Measurements from ENCODE around the gene MGAT4B. TPM values are rescaled to one million over a fixed set of nuclear protein-coding genes. Genes with fewer than 3 reads are reported as not detected.

Gene MGAT4B
- total and polyA plus RNA-seq, 2 experiments from 2014 or later: 159 to 243 TPM

DNA sequence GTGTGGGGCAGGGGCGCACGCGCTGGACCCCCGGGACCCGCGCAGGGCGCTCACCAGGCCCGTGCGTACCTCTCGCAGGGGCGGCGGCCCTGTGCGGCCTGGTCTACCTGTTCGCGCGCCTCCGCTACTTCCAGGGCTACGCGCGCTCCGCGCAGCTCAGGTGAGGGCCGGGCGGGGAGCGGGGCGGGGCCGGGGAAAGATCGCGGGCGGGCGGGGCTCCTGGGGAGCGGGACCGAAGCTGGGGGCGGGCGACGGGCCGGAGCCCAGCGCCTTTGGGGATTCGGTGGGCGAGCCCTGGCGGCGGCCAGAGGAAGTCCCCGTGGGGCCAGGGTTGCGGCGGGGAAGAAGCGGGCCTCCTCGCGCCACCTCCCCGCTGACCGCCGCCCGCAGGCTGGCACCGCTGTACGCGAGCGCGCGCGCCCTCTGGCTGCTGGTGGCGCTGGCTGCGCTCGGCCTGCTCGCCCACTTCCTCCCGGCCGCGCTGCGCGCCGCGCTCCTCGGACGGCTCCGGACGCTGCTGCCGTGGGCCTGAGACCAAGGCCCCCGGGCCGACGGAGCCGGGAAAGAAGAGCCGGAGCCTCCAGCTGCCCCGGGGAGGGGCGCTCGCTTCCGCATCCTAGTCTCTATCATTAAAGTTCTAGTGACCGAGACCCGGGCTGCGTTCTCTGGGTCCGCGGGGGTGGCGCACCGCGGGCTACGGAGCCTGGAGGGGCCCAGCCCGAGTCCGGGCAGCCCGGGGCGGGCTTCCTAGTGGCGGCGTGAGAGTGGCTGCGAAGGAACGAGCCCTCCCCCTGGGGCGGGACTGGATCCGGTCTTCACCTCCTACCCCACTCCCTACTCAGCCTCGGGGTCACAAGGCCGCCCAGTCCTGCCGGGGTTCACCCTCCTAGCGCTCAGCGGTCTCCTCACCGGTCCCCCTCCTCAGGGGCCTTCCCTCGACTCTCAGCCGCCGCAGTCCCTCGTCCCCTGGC, 10.5 kb downstream of the MGAT4B start:
- H4K20me1 ChIP-seq (ENCODE audit: insufficient read depth, poor library complexity, severe bottlenecking): peaks cover 6% of the 10 kb centered on the region
- TF ChIP-seq, protein P1, sequence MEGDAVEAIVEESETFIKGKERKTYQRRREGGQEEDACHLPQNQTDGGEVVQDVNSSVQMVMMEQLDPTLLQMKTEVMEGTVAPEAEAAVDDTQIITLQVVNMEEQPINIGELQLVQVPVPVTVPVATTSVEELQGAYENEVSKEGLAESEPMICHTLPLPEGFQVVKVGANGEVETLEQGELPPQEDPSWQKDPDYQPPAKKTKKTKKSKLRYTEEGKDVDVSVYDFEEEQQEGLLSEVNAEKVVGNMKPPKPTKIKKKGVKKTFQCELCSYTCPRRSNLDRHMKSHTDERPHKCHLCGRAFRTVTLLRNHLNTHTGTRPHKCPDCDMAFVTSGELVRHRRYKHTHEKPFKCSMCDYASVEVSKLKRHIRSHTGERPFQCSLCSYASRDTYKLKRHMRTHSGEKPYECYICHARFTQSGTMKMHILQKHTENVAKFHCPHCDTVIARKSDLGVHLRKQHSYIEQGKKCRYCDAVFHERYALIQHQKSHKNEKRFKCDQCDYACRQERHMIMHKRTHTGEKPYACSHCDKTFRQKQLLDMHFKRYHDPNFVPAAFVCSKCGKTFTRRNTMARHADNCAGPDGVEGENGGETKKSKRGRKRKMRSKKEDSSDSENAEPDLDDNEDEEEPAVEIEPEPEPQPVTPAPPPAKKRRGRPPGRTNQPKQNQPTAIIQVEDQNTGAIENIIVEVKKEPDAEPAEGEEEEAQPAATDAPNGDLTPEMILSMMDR (IDR thresholded peaks at IDR 0.05; ENCODE audit: poor library complexity): peak; percentile 62
- TF ChIP-seq EZH2 (IDR thresholded peaks at IDR 0.05; ENCODE audit: borderline replicate concordance): no peak
- H3K27me3 ChIP-seq: no peaks in the 10 kb centered on the region
- peak overlapping the region; percentile 94 for H3K27ac ChIP-seq
- peak overlapping the region; percentile 50 for H3K4me3 ChIP-seq
- DNase-seq (ENCODE audit: low spot score): peak; percentile 94
- no peaks in the 10 kb centered on the region for H3K9me3 ChIP-seq (ENCODE audit: low read depth)
- peaks cover 10% of the 10 kb centered on the region for H3K4me1 ChIP-seq (ENCODE audit: insufficient read depth)
- no peaks in the 10 kb centered on the region for H3K9me2 ChIP-seq (replicated peaks; ENCODE audit: insufficient read depth)
- H3K4me2 ChIP-seq: peak overlapping the region; percentile 99
- WGBS (ENCODE audit: low lambda C conversion rate, missing lambda C conversion rate): 3% methylated on average over 50 of the region's 113 CpGs
- H3K36me3 ChIP-seq (replicated peaks; ENCODE audit: insufficient read depth, low read depth): no peaks in the 10 kb centered on the region
- H2AFZ ChIP-seq: peak overlapping the region; percentile 84
- no peaks in the 10 kb centered on the region for H3K79me2 ChIP-seq

DNA sequence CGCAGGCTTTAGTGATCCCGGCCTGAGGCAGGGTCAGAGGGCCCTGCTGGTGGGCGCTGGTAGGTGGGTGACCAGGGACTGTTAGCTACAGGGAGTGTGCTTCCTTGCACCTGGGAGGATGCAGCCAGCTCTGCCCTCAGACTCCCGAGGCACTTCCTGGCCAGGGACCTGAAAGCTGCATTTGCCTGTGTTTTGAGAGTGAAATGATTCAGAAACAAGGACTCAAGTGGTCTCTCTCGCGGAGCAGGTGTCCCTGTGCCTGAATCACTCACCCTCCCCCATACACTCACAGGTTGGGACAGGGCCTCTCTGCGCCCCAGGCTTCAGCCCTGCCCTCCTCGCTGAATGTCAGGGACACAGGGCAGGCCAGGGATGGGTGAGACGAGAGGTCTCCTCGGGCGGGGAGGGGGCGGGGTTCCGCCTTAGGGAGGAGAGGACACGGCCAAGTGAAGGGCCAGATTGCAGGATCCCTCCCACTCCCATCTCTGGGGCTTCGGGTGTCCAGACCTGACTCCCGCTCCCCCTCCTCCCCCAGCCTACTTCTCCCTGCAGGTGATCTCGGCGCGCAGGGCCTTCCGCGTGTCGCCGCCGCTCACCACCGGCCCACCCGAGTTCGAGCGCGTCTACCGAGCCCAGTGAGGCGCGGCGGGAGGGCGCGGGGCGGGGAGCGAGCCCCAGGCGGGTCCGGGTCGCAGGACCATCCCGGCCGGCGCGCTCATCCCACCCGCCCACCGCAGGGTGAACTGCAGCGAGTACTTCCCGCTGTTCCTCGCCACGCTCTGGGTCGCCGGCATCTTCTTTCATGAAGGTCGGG, 11.4 kb downstream of the MGAT4B start:
- TF ChIP-seq, protein P1 (IDR thresholded peaks at IDR 0.05; ENCODE audit: poor library complexity): no peak
- TF ChIP-seq EZH2phosphoT487 (IDR thresholded peaks at IDR 0.05; ENCODE audit: low read depth, severe bottlenecking, unreplicated experiment) (no peak), EZH2 (IDR thresholded peaks at IDR 0.05; ENCODE audit: borderline replicate concordance) (no peak)
- Histone ChIP-seq H3K79me2 (no peaks in the 10 kb centered on the region), H4K20me1 (ENCODE audit: insufficient read depth, poor library complexity, severe bottlenecking) (no peaks in the 10 kb centered on the region), H3K4me3 (peak overlapping the region; percentile 50), H3K27me3 (no peaks in the 10 kb centered on the region), H3K9me2 (replicated peaks; ENCODE audit: insufficient read depth) (no peaks in the 10 kb centered on the region), H3K4me1 (ENCODE audit: insufficient read depth) (peaks cover 10% of the 10 kb centered on the region), H2AFZ (peak overlapping the region; percentile 84), H3K27ac (peak overlapping the region; percentile 94), H3K4me2 (peak overlapping the region; percentile 99), H3K9me3 (ENCODE audit: low read depth) (no peaks in the 10 kb centered on the region), H3K36me3 (replicated peaks; ENCODE audit: insufficient read depth, low read depth) (no peaks in the 10 kb centered on the region)
- 20% methylated on average over 17 of the region's 53 CpGs for WGBS (ENCODE audit: low lambda C conversion rate, missing lambda C conversion rate)
- peak; percentile 63 for DNase-seq (ENCODE audit: low spot score)

DNA sequence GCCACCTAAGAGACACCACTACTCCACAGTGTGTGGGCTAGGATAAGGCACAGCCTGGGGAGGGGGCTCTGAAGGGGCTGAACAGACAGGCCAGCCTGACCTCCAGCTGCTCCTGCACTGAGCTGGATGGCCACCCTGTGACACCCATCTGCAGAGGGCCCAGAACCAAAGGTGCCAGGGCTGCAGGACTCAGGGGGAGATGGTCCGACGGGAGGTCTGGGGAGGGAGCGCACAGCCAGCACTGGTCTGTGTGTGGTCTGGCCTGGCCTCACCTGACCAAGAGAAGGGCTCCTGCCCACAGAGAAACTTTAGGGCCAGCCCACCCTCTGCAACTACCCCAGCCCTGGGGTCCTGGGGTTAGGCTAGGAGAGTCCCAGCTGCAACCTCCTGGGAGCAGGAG, 12.1 kb downstream of the MGAT4B start:
- no peak overlapping the region for H3K4me3 ChIP-seq
- H4K20me1 ChIP-seq (ENCODE audit: insufficient read depth, poor library complexity, severe bottlenecking): no peaks in the 10 kb centered on the region
- H3K4me2 ChIP-seq: peak overlapping the region; percentile 99
- peaks cover 10% of the 10 kb centered on the region for H3K4me1 ChIP-seq (ENCODE audit: insufficient read depth)
- WGBS (ENCODE audit: low lambda C conversion rate, missing lambda C conversion rate): 100% methylated on average over 3 of the region's 3 CpGs
- H3K9me3 ChIP-seq (ENCODE audit: low read depth): no peaks in the 10 kb centered on the region
- H3K27me3 ChIP-seq: no peaks in the 10 kb centered on the region
- H3K79me2 ChIP-seq: no peaks in the 10 kb centered on the region
- TF ChIP-seq, protein P1 (IDR thresholded peaks at IDR 0.05; ENCODE audit: poor library complexity): no peak
- TF ChIP-seq EZH2phosphoT487 (IDR thresholded peaks at IDR 0.05; ENCODE audit: low read depth, severe bottlenecking, unreplicated experiment): no peak
- no peak for TF ChIP-seq EZH2 (IDR thresholded peaks at IDR 0.05; ENCODE audit: borderline replicate concordance)
- H3K27ac ChIP-seq: no peak overlapping the region
- no peaks in the 10 kb centered on the region for H3K36me3 ChIP-seq (replicated peaks; ENCODE audit: insufficient read depth, low read depth)
- H3K9me2 ChIP-seq (replicated peaks; ENCODE audit: insufficient read depth): no peaks in the 10 kb centered on the region
- DNase-seq (ENCODE audit: low spot score): no peak
- no peak overlapping the region for H2AFZ ChIP-seq

All from hepatocyte (in vitro differentiated cells).